Activated T-cell treated with anti-CD3 and anti-CD28 coated beads for 24 hours (primary cell): ENCODE results near the gene MERTK.

Experiments
- DNase-seq: peaks from one replicate; pipeline ENCODE4 v3.0.0-alpha.2; 2020; ENCODE audit warnings: low read depth

Gene MERTK

DNA sequence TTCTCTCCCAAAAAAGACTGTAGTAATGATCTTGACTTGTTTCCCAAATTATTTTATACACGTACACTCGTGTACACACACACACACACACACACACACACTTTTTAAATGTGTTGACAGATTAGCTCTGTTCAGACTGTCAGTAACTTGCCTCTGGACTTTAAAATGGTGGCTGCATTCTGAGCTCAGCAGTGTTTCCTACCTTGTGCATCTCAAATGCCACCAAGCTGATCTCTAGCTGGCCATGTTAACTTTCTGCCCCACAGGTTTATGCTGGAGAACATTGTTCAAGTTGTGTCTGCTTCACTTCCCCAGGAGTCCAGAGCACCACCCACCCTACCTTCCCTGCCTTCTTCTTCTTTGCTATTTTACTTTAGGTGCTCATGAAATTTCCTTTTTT is 83.3 kb downstream of the MERTK start:
- DNase-seq, result no peak

DNA sequence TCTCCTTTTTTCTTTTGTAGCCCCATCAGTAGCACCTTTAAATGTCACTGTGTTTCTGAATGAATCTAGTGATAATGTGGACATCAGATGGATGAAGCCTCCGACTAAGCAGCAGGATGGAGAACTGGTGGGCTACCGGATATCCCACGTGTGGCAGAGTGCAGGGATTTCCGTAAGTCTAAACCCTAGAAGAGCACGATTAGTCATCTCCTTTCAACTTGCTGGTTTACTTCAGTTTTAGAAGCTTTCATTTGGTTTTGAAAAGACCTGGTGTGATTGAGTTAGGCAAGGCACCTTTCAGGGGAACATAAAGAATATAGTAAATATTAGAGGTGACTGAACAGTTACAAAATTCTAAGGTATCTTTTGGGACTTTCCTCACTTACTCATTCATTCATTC is 84.4 kb downstream of the MERTK start:
- no peak for DNase-seq

DNA sequence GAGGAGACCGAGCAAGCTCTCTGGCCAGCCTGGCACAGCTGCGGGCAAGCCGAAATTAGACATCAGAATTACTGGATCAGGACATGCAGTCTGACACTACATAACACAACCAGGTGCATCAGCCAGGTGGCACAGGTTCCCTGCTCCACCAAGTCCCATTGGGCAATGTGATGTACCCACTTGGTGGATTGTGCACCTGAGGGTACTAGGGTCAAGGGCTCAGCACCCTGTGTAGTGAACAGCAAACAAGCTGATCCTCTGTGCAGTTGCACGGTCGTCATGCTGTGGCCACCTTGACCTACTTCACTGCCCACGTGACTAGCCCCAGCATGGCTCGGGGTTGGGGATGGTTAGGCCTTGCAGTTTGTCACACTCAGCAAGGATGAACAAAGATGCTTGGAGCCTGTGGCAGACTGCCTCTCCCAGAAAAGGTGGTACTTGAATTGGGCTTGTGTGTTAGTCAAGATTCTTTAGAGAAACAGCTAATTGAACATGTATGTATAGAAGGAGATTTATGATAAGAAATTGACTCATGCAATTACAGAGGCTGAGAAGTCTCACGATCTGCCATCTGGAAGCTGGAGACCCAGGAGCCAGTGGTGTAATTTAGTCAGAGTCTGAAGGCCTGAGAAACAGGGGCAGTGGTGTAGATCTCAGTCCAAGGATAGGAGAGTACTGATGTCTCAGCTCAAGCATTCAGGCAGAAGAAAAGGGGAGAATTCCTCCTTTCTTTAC is 85.2 kb downstream of the MERTK start:
- DNase-seq, result no peak

DNA sequence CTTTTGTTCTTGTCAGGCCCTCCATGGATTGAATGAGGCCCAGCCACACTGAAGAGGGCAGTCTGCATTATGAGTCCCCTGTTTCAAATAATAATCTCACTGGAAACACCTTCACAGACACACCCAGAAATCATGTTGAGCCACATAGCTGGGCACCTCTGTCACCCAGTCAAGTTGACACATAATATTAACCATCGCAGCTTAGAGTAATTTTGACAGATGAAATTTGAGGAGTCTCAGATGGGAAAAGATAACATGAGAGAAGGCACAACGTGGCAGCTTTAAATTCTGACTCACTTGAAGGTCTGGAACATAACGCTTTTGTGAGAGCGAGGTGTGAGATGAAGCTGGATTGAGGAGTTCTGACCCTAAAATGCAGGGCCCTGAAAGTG is 85.8 kb downstream of the MERTK start:
- no peak for DNase-seq

DNA sequence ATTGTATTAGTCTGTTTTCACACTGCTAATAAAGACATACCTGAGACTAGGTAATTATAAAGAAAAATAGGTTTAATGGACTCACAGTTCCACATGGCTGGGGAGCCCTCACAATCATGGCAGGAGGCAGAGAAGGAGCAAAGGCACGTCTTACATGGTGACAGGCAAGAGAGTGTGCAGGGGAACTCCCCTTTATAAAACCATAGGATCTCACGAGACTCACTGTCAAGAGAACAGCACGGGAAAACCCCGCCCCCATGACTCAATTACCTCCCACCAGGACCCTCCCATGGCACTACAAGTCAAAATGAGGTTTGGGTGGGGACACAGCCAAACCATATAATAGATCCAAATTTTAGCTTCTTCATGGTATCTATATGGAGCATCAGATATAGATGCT is 87.1 kb downstream of the MERTK start:
- DNase-seq, result no peak

DNA sequence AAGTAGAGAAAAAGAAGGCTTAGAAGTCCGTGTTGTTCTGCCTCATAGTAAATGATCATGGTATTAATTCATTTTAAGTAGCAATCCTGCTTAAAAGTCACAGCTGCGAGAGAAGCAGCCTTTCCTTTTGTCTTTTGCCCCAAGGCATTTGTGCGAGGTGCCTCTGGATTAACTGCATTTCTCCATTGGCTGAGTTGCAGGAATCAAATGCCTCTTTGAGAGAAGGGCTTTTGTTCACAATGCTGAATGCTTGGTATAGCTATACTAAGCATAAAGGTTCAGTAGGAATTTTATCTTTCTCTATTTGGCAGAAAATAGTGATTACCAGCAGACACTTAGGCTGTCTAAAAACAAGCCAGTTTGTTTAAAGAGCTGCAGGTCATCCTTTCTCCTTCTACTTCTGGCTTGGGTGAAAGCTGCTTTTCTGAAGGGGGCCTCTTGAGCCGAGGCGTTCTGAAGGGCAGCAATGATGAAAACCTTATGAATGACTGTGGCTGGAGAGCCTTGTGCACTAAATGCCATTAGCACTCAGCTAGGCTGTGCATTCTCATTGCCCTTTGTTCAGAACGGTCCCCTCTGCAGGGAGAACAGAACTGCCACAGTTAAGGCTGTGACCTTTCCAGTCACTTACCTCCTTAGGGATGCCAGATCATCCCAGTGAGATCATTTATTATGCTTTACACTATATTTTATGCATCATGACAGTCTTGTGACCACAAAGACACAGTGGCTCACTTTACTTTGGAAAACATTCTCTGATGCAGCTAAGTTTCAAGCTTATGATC is 87.9 kb downstream of the MERTK start:
- DNase-seq, result no peak

DNA sequence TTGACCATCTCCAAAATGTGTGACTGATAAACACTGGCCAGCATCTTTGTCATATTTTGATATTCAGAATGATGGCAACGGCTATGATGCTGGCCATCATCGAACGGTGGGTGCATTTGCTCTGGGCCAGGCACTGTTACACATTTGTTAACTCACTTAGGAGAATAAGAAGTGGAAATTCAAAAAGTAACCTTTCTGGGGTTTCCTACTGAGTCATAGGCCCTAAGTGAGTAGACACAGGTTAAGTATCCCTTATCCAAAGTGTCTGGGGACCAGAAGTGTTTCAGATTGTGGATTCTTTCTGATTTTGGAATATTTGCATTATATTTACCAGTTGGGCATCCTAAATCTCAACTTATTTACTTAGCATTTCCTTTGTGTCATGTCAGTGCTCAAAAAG is 92.0 kb downstream of the MERTK start:
- DNase-seq, result no peak

DNA sequence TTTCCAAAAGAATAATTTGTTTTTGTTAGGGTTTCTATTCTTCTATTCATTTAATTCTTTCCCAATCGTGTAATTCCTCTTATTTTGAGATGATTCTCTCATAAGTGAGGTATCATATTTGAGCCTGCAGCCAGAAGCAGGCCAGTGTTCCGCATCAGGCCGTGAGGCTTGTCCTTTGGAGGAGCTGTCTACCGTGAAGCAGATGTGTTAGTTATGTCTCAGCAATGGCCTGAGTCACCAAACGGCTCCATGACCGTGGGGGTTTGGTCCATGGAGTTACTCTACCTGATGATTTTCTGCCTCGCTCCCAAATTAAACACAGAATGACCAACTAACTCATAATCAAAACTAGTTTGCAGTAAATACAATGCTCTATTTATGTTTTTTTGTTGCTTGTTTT is 92.4 kb downstream of the MERTK start:
- DNase-seq, result no peak

DNA sequence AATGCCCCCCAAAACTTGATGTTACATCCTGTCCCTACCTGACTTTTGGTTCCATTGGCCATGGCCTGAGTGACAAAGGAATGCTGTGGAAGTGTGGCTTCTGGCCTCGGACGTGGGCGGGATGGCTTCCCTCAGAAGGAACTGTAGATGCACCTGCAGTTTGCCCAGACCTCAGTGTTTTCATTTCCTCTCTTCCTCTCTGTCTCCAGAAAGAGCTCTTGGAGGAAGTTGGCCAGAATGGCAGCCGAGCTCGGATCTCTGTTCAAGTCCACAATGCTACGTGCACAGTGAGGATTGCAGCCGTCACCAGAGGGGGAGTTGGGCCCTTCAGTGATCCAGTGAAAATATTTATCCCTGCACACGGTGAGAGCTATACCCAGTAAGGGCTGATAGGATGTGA is 95.6 kb downstream of the MERTK start:
- no peak for DNase-seq

DNA sequence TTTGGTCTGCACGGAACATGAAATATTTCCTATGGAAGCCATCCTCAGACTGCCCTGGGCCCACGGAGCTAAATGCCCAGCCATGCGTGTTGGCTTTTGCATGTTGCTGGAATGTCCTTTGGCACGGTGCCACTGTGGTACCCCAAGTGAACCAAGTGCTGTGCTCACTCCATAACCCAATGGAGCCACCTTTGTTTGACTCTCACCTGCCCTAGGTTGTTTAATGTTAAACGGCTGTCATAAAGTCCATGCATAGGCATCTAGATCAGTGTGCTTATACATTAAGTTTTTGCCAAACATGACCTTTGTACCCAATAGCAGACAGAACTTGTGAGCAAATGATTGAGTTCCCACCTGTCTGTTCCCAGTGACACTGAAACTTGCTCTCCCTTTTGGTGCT is 96.7 kb downstream of the MERTK start:
- no peak for DNase-seq

DNA sequence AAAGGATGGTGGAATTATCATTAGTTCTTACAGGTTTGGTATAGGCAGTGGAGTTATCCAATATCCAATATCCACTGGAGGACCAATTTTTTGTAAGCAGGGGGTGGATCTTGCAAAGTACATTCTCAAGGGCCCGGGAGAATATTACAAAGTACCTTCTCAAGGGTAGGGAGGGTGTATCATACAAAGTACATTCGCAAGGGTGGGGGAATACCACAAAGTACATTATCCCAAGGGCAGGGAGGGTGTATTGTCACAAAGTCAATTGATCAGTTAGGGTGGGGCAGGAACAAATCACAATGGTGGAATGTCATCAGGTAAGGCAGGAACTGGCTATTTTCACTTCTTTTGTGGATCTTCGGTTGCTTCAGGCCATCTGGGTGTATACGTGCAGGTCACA is 101.4 kb downstream of the MERTK start:
- no peak for DNase-seq

DNA sequence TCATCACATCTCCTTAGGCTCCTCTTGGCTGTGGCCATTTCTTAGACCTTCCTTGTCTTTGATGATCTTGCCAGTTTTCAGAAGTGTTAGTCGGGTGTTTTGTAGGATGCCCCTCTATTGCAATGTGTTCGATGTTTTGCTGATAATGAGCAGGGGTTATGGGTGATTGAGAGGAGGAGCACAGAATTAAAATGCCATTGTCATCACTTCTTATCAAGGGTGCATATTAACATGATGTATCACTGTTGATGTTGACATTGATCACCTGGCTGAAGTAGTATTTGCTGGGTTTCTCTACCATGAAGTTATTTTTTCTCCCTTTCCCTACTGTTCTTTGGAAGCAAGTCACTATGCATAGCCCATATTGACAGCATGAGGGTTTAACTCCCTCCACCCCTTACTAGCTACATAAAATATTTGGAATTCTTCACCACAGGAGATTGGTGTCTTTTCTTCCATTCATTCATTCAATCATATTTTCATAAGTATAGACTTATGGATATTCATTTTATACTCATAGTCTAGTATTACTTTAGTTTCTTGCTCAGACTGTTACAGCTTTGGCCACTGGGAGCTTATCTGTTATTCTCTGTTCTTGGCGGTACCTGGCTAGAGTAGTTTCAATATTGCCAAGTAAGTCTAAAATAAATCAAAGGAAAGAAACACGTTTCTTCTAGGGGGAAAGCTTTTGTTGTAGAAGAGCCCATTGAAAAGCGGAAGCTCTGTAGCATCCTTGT is 102.2 kb downstream of the MERTK start:
- no peak for DNase-seq

DNA sequence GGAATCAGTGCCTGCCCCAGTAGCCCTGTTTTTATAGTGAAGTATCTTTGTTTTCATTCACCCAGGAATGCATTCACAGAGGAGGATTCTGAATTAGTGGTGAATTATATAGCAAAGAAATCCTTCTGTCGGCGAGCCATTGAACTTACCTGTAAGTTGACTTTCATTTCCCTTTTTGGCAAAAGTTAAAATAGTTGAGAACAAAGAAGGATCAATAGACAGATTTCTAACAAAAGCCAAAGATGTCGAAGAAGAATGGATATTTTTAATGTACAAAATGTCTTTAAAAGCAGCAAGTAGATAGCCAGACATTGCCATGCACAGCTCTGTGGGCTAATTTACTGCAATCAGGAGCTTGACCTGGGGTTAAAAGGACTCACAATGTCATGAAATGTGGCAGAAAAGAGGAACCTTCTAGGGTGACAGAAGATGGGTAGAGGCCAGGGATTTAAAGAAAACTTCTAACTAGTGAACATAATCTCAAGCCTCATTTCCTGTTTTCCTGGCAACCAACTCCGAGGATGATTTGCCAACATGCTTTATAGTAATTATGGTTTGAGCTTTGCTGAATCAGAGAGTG is 102.8 kb downstream of the MERTK start:
- DNase-seq, result no peak

DNA sequence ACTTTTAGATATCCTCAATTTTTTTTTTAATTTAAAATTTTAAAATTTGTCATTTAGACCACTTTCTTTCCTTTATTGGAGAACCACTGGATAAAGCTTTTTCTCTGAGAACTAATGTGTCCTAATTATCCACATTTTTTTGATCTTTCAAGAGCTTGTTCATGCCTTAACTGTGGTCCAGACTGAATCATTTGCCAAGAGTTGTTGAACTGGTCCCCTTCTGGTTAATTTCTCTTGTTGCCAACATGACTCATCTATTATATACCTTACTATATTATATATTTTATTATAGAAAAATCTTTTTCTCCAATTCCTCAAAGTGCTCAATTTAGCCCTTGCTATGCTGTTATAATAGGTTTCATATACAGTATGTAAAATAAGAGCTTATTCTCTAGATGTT is 103.5 kb downstream of the MERTK start:
- no peak for DNase-seq

DNA sequence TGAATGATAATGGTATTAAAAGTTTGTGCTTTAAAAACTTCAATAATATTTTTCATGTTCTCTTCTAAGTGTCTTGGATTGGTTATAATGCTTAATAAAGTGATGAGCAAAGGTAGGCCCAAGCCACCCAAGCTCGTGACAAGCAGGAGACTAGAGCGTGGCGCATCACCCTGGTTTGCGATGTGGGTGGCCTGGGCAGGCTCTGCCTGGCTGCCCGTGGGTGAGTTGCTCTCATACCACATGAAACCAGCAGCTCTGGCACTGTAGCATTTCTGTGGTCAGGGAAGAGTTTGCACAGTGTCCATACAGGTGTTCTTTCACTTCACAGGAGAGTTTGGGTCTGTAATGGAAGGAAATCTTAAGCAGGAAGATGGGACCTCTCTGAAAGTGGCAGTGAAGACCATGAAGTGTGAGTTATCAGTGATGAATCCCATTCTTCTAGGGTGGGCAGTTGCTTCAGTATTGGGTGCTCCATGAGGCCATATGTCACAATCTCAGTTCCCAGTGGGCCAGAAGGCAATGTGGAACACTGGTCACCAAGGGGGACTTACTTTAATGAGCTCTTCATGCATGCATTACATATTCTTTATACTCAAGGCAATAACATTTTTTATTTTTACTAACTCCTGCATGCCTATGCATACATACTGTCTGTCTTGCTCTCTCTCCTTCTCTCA is 105.3 kb downstream of the MERTK start:
- DNase-seq, result no peak

DNA sequence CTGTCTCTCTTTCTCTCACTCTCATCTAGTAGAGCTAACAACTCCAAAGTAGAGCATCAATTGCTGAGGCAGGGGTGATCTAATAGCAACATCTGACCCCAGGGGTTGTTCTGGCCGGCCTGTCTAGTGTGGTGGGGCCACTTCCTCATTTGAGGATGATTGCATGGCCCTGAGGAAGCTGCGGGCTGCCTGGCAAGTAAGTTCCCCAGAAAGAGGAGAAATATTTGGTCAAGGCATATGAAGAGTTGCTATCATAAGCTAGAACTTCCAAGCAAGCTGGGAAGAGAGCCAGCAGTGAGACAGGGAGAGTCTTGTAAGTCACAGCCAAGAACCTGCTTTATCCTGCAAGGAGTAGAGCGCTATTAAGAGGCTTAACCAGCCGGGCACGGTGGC is 105.8 kb downstream of the MERTK start:
- DNase-seq, result no peak

DNA sequence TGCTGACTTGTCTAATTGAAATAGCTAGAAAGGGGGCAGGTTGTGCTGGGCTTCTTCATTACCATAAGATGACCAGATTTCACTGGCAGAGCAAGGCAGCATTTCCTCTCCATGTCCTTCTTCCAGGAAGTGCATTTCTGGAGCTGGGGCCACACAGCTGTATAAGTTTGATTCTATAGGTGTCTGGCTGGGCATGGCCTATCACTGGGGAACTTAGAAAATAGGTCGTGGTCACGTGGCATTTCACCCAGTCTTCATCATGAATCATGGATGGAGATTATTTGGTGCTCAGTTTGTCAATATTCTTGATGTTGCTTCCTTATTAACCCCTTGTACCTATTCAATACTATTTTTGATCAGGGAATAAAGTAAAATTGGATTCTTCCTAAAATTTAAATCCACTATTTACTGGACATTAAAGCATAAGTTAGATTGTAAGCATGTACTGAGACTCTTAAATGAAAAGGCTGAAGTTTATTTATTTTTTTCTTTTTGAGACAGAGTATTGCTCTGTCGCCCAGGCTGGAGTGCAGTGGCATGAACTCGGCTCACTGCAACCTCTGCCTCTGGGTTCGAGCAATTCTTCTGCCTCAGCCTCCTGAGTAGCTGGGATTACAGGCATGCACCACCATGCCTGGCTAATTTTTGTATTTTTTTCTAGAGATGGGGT is 107.1 kb downstream of the MERTK start:
- no peak for DNase-seq

DNA sequence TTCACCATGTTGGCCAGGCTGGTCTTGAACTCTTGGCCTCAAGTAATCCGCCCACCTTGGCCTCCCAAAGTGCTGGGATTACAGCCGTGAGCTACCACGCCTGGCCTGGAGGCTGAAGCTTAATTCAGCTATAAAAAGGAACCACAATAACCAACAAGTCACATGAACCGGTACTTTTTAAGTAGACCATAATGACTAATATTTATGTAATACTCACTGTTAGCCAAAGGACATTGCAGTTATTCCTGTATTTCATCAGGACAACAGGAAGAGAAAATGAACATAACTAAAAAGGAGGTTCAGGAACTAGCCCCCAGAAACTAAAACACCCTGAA is 107.6 kb downstream of the MERTK start:
- no peak for DNase-seq

DNA sequence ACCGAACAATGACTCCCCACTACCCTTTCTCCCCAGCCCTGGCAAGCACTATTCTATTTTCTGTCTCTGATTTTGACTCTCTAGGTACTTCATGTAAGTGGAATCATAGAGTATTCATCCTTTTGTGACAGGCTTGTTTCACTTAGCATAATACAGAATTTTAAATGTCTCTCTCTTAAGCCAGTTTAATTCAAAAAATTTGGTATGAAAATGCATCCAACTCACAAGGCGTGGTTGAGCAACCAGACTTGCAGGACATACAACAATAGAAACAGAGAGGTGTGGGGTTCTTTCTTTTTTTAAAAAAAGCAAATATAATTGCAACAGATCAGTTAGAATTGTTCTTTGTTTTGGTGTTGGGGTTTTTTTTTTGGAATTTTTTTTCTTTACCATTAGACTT is 109.1 kb downstream of the MERTK start:
- no peak for DNase-seq

DNA sequence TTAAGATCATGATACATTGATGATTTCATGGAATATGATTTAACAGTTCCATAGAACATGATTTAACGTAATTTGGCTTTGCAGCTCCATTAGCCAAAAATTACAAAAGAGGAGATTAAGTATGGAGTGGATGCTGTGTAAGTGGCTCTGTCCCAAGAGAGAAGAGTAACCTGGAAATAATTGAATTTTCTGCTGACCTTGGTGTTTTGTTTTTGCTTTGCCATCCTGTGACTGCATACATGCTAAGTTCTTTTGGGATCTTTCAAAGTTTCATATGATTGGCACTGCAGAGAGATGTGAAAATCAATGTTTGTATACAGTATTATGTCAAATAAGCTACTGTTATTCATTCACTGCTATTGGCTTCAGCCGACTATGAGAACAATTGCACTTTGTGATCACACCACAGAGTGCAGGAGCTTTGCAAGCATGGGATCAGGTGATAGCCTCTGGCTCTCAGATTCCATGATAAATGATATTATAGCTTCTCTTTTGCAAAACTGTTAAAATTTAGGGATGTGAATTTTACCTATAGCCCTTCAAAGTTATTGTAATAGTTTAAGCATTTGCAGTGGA is 110.6 kb downstream of the MERTK start:
- DNase-seq, result no peak

DNA sequence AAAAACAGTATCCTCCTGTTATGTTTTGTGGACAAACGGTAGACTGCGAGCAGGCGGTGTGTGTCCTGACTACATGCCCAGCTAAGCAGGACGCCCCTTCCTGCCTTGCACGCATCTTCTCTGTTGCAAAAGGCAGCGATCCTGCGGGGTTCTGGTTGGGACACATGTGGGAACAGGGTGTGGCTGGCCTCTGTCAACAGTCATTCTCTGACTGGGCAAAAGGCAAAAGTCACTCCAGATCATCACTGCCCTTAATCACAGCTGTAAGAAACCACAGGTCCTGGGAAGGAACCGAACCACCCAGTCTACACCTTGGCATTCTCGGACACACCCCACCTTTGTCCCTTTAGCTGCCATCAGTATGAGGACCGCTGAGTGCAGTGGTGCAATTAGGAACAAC is 112.3 kb downstream of the MERTK start:
- no peak for DNase-seq
